NCI-H146 treated with DMSO at 0.1 percent for 48 hours (cell line): ENCODE results near the gene IL26.
"Not testable (repeated sequence)": the region's sequence is repeated elsewhere in the genome, so short reads cannot be mapped to it uniquely, and the experiment has no call there.

Experiments
- DNase-seq: peaks from one replicate; lab custom pipeline; 2025; ENCODE audit not compliant: unreplicated experiment; lab: John Stamatoyannopoulos, UW

The IL26 gene

GRCh38 chr12:68200854-68201253, 24.8 kb downstream of the IL26 start:
- no peak for DNase-seq

GRCh38 chr12:68199127-68199526, 26.5 kb downstream of the IL26 start:
- DNase-seq = no peak

DNA sequence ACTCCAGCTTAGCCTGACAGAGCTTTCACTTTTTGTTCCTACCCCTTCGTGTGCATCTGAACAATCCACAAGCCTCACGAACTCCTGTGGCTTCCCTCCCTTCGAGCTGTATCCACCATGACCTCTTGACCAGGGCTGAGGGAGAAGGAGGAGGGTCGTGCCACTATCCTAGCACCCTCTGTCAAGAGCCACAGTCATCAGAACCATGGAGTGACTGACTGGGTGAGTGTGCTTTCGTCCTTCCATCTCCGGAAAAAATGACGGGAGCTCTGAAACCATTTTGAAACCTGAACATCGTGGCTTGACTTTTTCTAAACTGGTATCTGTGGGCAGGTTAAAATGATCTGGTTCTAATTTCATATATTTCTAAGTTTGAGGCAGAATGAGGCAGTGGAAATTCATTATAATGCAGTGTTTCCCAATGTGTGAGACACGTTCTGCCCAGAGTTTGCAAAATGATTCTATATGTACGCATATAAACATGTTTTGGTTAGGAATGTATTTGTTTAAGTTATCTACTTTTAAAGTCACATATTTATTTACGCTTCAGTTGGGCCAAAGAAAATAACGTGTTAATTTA, 27.0 kb downstream of the IL26 start:
- DNase-seq = no peak

- no peak for DNase-seq
Observed at GRCh38 chr12:68190301-68190700, 35.3 kb downstream of the IL26 start.

GRCh38 chr12:68189821-68190242, 35.8 kb downstream of the IL26 start:
- no peak for DNase-seq

DNA sequence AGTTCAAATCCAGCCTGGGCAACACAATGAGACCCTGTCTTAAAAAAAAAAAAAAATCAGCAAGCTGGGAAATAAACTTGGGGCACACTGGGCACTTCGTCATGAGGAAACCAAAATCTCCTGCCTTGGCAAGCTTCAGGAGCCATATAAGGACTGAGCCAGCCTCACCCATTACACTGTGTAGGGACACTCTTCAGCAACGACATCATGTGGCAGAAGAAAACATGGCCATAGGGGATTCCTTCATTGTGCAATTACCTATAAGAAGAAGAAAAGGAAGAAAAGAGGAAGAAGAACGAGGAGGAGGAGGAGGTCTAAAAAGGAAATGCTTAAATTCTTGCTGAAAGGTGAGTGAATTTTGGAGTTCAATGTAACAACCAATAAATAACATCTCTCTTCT, 40.0 kb downstream of the IL26 start:
- no peak for DNase-seq

GRCh38 chr12:68180792-68181744, 44.5 kb downstream of the IL26 start:
- DNase-seq = no peak

- no peak for DNase-seq
Observed at GRCh38 chr12:68178774-68179439, 46.7 kb downstream of the IL26 start.

GRCh38 chr12:68178184-68178583, 47.4 kb downstream of the IL26 start:
- no peak for DNase-seq

DNA sequence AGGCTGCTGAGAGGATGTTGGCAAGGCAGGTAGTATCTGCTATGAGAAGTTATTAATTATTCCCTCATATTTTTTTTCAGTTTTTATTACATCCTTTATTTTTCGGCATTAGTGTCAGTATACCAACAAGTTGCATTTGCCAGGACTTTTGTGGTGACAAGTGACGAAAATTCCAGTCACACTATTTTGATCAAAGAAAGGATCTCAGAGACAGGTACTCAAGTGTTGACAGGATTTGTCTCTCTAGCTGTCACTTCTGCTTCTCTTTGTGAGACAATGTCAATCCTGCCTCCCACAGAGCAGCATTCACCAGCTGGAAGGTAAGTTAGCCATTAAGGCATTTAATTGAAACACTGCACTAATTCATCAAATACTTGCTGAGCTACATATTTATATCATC, 48.0 kb downstream of the IL26 start:
- DNase-seq = no peak

- DNase-seq = no peak
Observed at GRCh38 chr12:68176257-68176656, 49.4 kb downstream of the IL26 start.

- DNase-seq = no peak
Observed at GRCh38 chr12:68175557-68176061, 50.0 kb downstream of the IL26 start.

- DNase-seq = not testable (repeated sequence)
Observed at GRCh38 chr12:68174761-68175160, 50.8 kb downstream of the IL26 start.

DNA sequence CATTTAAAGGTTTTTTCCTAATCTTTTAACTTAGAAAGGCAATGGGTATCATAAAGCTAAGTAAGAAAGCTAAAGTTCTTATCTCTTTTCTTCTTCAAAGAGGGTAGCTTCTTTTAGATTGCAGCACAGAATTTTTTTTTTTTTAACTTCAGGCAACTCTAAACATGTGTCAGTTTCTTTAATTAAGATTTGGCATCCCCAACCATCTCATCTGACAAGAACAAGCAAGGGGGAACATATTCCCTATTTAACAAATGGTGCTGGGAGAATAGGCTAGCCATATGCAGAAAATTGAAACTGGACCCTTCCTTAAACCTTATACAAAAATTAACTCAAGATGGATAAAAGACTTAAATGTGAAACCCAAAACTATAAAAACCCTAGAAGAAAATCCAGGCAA, 51.8 kb downstream of the IL26 start:
- DNase-seq = no peak

DNA sequence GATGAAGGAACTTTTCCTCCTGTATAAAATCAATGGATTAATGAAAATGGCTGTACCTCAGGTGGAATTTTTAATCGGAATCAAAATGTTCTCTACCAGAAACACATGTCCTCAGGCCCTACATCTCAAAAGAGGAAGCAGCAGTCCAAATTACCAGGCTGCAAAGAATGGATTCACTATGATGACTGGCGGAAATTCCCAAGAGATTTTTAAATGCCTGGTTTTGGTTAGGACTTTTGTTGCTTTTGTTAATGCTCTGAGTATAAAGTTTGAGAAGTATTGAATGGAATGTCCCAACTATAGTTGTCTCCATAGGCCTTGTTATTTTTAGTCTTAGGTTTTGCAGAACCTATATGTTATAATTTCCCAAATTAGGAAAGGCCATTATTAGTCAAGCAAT, 54.9 kb downstream of the IL26 start:
- no peak for DNase-seq

DNA sequence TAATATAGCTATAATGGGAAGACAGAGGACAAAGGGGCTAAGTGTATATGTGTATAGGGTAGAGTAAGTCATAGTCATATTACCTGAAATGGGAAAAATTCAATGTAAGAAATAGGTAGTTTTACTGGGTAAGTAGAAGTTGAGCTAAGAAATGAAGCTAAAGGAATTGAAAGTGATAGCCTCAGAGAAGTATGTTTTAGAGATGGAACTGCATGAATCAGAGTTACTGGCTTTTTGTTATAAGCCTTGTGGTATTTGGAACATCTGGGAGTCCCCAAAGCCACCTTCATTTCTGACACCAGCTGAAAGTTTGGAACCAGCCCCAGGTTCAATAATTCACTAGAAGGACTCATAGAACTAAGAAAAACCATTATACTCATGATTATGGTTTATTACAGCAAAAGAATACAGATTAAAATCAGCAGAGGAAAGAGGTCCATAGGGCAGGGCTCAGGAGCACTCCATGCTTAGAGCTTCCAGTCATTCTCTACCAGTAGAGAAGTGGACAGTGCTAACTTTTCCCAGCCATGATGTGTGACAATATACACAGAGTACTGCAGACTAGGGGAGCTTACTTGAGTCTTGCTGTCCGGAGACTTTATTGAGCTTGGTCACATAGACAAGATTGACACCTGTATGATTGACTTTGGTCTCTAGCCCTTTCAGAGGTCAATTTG, 56.3 kb downstream of the IL26 start:
- no peak for DNase-seq

DNA sequence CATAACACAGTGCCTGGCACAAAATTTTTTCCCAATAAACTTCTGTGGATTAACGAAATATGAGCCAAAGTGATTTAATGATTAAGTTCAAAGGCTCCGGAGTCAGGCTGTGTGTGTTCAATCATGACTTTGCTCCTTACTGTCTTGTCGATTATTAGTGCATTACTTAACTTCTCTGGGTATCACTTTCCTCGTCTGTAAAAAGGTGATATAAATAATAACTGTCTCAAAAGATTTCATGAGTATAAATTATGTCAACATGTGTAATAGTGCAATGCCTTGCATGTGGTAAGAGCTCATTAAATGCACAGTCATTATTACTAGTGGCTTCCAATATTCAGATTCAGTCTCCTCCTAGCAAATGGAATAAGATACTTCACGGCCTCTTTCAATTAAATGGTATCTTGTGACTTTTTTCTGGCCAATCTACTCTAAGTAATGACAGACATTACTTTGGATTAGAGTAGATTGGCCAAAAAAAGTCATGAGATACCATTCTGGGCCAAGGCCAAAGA, 59.2 kb downstream of the IL26 start:
- DNase-seq = no peak

DNA sequence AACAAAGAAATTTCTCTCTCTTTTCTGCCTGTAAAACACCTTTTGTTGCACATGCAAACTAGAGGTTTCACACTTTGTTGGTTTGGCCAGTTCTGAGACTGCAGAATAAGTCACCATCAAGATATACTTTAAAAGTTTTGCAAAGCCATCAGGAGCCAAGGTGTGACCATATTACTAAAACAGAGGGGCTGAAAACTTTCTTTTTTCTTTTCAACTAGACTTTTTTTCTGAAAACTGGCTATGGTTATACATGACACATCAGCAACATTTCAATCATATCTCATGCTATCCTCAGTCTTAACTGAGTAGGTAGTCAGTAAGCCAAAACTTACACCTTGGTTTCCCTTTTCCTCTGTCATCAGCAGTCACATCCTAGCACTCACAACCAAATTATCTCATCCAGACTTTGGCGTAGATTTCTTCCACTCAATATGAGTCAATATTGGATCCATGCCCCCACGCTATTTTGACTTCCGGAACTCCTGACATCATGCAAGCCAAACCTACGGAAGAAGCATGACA, 62.0 kb downstream of the IL26 start:
- DNase-seq = no peak

DNA sequence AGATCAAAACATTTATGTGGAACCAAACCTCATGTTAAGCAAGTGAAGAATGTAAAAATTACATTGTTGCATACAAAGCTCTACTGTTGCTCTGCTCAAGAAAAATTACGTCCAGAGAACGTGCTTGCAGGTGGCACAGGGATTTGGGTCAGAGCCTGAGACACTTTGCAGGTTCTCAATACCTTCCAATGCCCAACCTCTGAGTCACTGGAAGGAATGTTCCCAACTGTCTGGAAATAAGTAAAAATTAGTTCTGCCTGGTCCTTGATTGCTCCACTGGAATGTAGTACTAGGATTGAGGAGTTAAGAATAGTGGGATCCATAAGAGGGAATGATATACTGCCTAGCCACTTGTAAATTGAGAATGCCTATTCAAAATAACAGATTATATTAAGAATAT, 63.2 kb downstream of the IL26 start:
- no peak for DNase-seq

GRCh38 chr12:68159681-68160304, 65.8 kb downstream of the IL26 start, which contains the start of gene IFNG:
TSS of gene IFNG (minus strand) at chr12:68159740. CDS start at chr12:68159615, 125 bp downstream.
- no peak for DNase-seq
